ENCODE data around the gene CTTNBP2NL. TPM values are rescaled to one million over a fixed set of nuclear protein-coding genes. Genes with fewer than 3 reads are reported as not detected.
"Not testable (repeated sequence)": the region's sequence is repeated elsewhere in the genome, so short reads cannot be mapped to it uniquely, and the experiment has no call there.

Gene CTTNBP2NL
- total and polyA plus RNA-seq, 2 of the 4 experiments (the other 2 are of a cell fraction): 12.4 to 22.0 TPM

- peaks cover 9 to 45% of the 10 kb centered on the region in 2 experiments; a peak in 3 of 4 replicates for H3K79me1 ChIP-seq (ENCODE audit: low read depth in 1 of 2, low read length in 2 of 2)
- H3K14ac ChIP-seq (replicated peaks; ENCODE audit: low read depth, low read length); H2BK20ac ChIP-seq (ENCODE audit: low read depth, low read length); H3K23ac ChIP-seq (ENCODE audit: low read depth, low read length); H3K18ac ChIP-seq (ENCODE audit: low read depth, low read length); H4K91ac ChIP-seq (ENCODE audit: insufficient read depth, low read depth, low read length); H2AFZ ChIP-seq (replicated peaks; ENCODE audit: low read length, poor library complexity); H2BK15ac ChIP-seq (ENCODE audit: low read depth, low read length); H4K5ac ChIP-seq (ENCODE audit: low read depth, low read length); DNase-seq; H3K56ac ChIP-seq (ENCODE audit: extremely low read depth, insufficient read depth, low read length); H4K8ac ChIP-seq (ENCODE audit: low read depth in 2 of 2, low read length in 2 of 2); H3K9ac ChIP-seq (ENCODE audit: low read depth, low read length); H3K9me1 ChIP-seq (ENCODE audit: insufficient read depth, low read length); ATAC-seq (ENCODE audit: low read depth); dilution Hi-C loops (cut with HindIII; ENCODE audit: low sequenced_read_pairs, unreplicated experiment); H3K4me3 ChIP-seq (ENCODE audit: insufficient read depth, low read depth, low read length); H2AK9ac ChIP-seq (replicated peaks; ENCODE audit: low read depth, low read length, poor library complexity); H3K4ac ChIP-seq (ENCODE audit: low read depth, low read length); H3K36me3 ChIP-seq (ENCODE audit: control insufficient read depth, insufficient read depth, low read length); H3K27ac ChIP-seq (ENCODE audit: insufficient read depth, low read length); in situ Hi-C loops (cut with MboI; ENCODE audit: low sequenced_read_pairs); BruUV-seq (replicated peaks); H3K27me3 ChIP-seq (ENCODE audit: control insufficient read depth, insufficient read depth, low read length); H2BK120ac ChIP-seq (ENCODE audit: low read depth, low read length); H2AK5ac ChIP-seq (ENCODE audit: low read depth, low read length); H3K9me3 ChIP-seq (ENCODE audit: control insufficient read depth, insufficient read depth, low read length): not testable (repeated sequence)
- CTCF ChIA-PET: interaction anchor here (0.7 to 1.7 kb wide), 3 partner anchors 10 to 299 kb away, joined by 5 to 7 read pairs (median 5); no protein-coding TSS in a partner anchor
- H3K4me1 ChIP-seq (ENCODE audit: control insufficient read depth, insufficient read depth, low read length): peaks cover 23% of the 10 kb centered on the region
- peaks cover 15% of the 10 kb centered on the region; the same call in 1 of the 2 replicates for H4K20me1 ChIP-seq (ENCODE audit: insufficient read depth, low read length)
- peak overlapping the region; percentile 96 for H2BK5ac ChIP-seq (ENCODE audit: low read depth, low read length, poor library complexity, severe bottlenecking)
- peak overlapping the region; percentile 19 for H3K4me2 ChIP-seq (ENCODE audit: low read depth, low read length)
- WGBS, 2 experiments (ENCODE audit: extremely low coverage in 2 of 2, insufficient read length in 1 of 2): no CpG with 5 or more reads among the region's 6 CpGs
- intact Hi-C loops (cut with micrococcal nuclease): loop anchor here (5.0 kb wide), 1 partner anchor 47 kb away; no protein-coding TSS in a partner anchor
- POLR2A ChIA-PET (ENCODE audit: unreplicated experiment): interaction anchor here (0.6 kb wide), 1 partner anchor 521 kb away, joined by 3 read pairs; no protein-coding TSS in a partner anchor
These were observed 4.7 kb downstream of the CTTNBP2NL start for GRCh38 chr1:112400706-112401105.
